ENCODE results near the gene AP1B1.
"Not testable (repeated sequence)": the region's sequence is repeated elsewhere in the genome, so short reads cannot be mapped to it uniquely, and the experiment has no call there.

Gene AP1B1

GRCh38 chr22:29346659-29347058 is 41.7 kb downstream of the AP1B1 start:
- DNase-seq, result no peak

- DNase-seq, result no peak
Measured at GRCh38 chr22:29345932-29346331, 42.4 kb downstream of the AP1B1 start.

GRCh38 chr22:29344889-29345288 is 43.5 kb downstream of the AP1B1 start:
- not testable (repeated sequence) for DNase-seq

DNA sequence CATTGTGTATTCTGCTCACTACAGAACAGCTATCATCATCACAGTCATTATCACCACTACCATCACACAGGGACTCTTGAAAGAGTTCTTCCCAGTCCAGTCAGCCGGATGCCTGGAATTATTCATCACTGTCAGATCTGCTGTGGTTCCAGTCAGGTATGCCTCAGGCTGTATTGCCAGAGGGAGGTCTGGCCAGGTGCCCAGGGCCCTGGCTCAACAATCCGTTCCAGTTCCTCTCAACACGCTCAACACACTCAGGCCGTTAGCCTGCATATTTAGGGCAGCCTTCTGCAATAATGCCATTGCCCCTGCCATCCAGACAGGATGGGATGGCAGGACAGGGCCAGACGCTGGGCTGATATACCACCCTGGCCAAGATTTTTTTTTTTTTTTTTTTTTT is 44.2 kb downstream of the AP1B1 start:
- no peak for DNase-seq

GRCh38 chr22:29343313-29343805 is 45.0 kb downstream of the AP1B1 start:
- DNase-seq, result no peak

GRCh38 chr22:29342577-29343312 is 45.6 kb downstream of the AP1B1 start:
- no peak for DNase-seq

GRCh38 chr22:29342177-29342576 is 46.2 kb downstream of the AP1B1 start:
- no peak for DNase-seq

GRCh38 chr22:29341849-29342127 is 46.6 kb downstream of the AP1B1 start:
- DNase-seq, result no peak

DNA sequence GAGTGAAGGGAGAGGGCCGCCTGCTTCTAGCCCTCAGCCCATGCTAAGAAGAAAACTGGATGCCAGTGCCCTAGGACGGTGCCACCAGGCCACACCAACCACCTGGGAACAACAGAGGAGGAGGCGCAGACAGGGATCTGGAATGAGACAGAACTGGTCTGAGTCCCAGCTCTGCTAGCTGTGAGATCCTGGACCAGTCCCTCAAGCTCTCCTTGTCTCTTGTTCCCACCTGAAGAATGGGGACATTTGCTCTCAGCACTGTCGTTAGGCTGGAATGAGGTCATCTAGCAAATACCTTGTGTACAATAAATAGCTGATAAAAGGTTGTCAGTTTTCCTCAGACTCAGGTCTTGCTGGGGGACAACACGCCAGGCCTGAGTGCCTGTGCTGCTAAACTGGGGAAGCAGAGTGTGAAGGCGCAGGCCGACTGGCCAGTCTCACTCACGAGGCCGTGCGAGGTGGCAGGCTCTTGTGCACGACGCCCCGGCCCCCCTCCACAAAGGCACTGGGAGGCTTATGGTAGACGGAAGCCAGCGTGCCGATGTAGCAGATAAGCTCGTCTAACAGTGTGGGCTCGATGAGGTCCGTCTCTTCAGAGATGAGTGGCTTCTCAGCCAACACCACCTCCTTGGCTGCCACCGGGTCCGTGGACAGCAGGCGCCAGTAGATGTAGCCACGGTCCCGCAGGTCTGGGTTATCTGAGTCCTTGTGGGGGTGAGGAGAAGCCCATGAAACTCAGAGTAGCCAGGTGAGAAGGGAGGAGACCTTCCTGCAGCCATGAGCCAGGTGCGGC is 47.1 kb downstream of the AP1B1 start:
- DNase-seq, result no peak

GRCh38 chr22:29340566-29340965 is 47.8 kb downstream of the AP1B1 start:
- no peak for DNase-seq

DNA sequence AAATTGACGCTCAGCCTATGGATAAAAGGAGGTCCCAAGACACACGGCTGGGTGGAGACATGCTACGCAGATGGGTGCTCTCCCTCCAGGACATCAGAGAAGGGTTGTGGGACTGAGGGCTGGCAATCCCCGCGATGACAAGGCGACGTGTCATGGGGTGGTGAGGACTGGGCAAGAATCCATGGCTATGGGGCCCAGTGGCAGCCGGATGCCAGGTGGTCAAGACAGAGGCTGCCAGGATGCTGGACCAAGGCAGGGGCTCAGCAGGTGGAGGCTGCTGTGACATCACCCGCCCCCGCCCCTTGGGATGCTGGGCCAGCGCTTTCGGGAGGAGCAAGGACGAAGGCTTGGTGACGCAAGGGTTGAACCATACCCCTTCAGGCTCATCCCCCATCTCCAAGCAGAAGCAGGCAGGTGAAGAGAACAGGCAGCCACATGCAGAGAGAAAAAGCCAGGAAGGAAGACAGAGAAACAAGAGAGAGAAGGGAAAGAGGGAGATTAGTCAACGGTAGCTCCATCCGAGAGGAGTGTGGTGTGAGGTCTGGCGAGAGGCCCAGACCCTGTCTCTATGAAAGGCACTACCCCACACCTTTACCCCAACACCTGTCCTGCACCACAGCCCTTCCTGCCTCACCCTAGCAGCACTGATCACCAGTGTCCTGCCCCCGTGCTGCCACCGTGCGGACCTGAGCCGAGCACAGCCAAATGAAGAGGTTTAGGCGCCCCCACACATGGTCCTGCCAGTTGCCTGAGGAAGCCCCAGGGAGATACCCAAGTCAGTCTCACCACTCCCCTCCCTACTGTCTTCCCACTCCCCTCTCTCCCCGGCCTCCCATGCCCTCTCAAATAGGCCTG is 48.8 kb downstream of the AP1B1 start:
- DNase-seq, result no peak

GRCh38 chr22:29338398-29338797 is 50.0 kb downstream of the AP1B1 start:
- DNase-seq, result no peak

DNA sequence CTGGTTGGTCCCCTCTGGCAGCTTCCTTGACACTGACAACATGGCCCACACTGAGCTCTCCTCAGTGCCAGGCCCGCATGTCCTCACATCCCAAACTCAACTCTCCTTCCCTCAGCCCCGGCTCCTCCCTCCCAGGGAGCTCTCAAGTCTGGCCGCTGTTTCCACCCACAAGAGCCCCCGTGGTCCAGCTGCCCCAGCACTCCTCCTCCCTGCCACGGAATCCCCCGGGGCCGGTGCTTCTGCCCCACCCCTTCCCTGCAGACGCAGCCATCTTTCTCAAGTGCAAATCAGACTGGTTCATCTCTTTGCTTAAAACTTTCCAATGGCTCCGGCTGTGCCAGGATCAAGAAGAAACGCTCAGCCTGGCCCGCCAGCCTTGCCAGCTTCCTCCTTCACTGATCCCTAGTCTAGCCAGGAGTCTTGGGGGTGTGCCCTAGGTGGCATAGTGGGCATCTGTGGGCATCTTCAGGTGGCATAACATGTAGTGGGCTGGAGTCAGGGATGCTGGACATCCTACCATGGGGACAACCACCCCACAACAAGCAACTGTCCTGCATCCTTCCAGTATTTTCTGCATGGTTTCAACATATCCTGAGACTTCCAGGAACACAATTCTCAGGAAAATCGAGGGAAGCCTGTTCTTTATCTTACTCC is 50.6 kb downstream of the AP1B1 start:
- no peak for DNase-seq

DNA sequence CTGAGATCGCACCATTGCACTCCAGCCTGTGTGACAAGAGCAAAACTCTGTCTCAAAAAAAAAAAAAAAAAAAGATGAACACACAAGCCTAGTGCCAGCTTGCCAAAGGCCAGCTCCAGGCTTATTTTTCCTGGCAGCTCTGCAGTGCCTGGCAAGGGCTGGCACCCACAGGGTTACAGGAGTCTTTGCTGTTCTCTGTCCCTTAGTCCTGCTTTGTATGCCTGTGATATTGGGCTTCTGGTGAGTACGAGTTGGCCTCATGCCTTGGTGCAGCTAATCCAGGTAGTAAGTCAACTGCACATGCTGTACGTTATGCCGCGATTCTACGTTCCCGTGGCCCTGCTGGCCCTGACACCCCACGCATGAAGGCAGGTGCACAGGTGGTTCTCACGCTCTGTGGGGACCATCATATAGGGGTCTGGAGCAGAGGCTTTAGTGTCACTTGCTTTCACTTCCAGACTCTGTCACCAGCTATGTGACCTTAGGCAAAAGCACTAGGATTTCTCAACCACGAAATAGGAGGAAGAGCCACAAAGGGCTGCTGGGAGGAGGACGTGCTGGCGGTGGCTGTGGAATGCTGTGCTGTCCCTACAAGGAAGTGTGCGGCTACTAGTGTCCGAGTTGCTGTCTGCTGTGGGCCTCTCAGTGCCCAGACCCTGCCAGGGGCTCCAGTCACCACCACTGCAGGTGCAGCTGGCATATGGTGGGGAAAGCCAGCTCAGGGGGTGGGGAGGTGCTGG is 51.4 kb downstream of the AP1B1 start:
- DNase-seq, result no peak

DNA sequence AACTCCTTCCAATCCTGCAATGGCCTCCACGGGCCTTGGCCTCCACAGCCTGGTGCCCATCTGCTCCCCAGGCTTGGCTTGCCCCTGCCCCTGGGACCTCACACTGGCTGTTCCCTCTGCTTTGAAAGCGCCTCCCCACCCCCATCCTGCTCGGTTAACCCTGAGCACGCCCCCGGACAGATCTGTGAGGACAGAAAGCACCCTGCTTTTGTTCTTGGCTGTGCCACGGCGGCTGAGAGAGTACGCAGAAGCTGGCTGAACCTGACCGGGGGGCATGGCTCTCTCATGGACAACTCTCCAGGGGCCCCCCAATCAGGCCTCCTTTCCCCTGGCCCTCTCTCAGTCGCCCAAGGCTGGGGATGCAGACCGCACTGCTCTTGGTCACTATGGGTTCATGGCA is 52.7 kb downstream of the AP1B1 start:
- DNase-seq, result no peak

DNA sequence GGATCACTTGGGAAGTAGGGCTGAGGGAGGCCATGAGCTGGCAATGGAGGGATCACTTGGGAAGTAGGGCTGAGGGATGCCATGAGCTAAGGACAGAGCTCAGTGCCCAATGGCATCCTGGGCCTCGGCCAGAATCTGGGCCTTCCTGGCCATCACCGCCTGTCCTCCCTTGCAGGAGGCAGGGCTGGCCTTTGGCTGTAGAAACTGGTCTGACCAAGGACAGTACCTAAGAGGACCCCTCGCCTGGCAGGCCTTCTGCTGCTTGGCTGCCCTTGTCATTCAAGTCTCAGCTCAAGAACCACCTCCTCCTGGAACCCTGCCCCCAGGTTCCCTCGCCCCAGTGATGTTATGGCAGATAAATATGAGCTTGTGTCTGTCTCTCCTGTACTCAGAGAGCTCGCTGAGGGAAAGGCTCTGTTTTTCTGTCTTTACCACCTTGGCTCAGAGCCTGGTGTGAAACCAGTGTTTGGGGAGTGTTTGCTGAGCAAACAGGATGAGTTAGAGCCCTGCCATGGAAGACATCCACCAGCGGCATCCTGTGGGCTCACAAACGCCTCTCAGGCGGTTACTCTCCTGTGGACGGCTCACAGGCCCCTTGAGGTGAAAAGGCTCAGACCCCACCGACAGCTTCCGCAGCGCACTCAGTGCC is 53.5 kb downstream of the AP1B1 start:
- DNase-seq, result no peak

DNA sequence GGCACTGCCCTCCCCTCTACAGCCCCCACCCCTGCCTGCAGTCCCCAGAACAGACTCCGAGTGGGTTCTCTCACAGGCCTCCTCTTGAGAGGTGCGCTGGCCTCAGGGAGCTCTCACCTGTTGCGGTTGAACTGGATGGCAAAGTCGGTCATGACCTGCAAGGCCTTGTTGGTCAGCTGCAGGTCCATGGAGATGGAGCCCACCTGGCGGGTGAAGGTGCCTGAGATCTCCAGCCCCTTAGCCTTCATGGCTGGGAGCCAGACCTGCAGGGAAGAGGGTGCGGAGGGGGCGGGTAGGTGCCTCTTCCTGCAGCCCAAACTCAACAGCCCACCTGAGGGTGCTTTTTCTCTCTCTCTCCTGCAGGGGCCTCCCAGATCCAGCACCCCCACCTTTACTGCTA is 54.2 kb downstream of the AP1B1 start:
- no peak for DNase-seq

- no peak for DNase-seq
Measured at GRCh38 chr22:29332886-29333496, 55.4 kb downstream of the AP1B1 start.

DNA sequence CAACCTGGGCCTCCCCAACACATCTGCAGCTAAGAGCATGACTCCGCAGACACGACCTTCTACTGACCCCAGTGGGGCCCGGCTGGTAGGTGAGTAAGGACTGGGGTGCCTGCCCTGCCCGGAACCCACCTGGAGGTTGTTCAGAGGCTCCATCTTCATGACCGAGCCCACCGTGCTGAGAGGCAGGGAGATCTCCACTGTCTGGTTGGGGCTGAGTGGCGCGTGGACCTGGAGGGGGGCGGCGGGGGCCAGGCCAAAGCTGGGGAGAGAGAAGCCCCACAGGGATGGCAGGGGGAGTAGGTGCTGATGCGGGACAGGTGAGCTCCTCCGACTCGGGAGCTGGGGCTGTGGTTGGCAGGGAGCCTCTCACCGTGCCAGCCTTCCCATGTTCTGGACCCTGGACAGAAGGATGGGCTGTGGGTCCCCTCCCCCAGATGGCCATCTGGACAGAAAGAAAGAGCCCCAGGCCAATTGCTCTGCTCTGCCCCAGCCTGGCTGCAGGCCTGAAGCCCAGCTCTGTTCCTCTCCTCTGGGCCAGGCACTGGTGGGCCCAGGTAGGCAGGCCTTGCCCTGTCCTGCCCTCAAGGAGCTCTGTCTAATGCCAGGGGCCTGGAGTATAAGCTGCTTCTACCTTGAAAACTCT is 56.6 kb downstream of the AP1B1 start:
- no peak for DNase-seq

GRCh38 chr22:29331213-29331612 is 57.2 kb downstream of the AP1B1 start:
- DNase-seq, result no peak

DNA sequence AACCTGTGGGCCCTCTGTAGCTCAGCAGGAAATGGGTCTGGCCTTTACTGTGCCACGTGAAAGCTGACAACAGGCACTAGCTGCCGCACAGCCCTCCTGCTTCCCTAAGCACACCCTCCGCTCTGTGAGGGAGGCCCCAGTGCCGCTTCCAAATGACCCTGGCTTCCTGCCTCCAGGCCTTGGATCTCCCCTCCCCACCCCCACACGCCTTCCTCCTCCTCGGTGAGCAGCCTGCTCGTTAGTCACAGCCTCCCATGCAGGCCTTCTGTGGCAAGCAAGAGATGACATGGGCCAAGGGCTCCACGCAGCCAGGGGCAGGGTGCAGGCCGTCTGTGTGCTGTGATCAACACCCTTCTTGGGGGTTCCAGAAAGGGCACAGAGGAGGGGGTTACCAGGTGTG is 57.6 kb downstream of the AP1B1 start:
- DNase-seq, result no peak

All from stimulated activated CD4-positive, alpha-beta T cell treated with anti-CD3 and anti-CD28 coated beads, Interleukin-15, amount 100 ng/mL, for 24 hours (primary cell).